GM19455 (cell line): ENCODE data around the gene RNF114.
"Not testable (repeated sequence)": the region's sequence is repeated elsewhere in the genome, so short reads cannot be mapped to it uniquely, and the experiment has no call there.

Source experiments
- ATAC-seq: cut with Tn5 transposase; IDR thresholded peaks from one replicate; pipeline ENCODE4 v1.9.1; 2021; ENCODE audit not compliant: unreplicated experiment

The RNF114 gene

DNA sequence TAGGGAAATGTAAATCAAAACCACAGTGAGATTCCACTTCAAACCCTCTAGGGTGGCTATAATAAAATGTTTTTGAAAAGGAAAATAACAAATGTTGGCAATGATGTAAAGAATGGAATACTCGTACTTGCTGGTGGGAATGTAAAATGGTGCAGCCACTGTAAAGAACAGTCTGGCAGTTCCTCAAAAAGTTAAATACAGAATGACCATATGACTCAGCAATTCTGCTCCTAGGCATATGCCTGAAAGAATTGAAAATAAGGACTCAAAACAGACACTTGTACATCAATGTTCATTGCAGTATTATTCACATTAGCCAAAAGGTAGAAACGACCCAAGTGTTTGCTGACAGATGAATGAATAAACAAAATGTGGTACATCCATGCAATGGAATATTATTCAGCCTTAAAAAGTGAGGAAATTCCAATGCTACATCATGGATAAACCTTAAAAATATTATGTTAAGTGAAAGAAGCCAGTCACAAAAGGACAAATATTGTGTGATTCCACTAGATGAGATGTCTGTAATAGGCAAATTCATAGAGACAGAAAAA lies 10.2 kb upstream of the RNF114 start:
- ATAC-seq = no peak

DNA sequence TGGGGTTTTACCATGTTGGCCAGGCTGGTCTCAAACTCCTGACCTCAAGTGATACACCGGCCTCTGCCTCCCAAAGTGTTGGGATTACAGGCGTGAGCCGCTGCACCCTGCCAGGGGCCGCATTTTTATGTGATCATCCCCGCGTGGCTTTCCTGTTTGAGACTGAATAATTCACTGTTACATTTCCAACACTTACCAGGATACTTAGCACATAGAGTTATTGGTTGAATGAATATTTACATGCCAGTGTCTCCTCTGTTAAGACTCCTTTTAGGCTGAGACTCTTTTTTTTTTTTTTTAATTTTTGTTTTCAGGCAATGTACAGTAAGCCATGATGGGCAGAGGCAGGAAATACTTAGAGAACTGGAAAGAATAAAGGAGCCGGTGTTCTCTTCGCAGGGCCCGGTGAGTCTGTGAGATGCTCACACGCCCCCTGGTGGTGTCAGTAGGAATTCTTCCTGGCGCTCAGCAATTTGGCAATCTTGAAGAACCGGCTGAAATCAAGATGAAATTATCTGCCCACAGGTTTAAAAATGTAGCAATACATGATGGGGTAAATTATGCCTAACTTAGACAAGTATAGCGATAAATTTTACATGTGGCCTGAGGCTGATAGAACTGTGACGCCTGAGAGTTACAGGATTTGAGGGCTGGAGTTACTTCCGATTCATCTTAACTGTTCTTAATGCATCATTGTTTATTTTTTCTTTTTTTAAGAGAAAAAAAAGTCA lies 7.6 kb upstream of the RNF114 start:
- no peak for ATAC-seq

DNA sequence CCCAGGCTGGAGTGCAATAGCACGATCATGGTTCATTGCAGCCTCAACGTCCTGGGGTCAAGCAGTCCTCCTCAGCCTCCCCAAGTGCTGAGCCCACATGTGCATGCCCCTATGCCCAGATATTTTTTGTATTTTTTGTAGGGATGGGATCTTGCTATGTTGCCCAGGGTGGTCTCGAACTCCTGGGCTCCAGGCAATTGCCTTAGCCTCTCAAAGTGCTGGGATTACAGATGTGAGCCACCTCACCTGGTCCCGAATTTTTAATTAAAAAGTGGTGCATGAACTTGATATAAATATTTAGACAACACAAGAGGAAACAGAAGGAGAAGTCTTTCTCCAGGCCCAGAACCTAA lies 7.1 kb upstream of the RNF114 start:
- no peak for ATAC-seq

DNA sequence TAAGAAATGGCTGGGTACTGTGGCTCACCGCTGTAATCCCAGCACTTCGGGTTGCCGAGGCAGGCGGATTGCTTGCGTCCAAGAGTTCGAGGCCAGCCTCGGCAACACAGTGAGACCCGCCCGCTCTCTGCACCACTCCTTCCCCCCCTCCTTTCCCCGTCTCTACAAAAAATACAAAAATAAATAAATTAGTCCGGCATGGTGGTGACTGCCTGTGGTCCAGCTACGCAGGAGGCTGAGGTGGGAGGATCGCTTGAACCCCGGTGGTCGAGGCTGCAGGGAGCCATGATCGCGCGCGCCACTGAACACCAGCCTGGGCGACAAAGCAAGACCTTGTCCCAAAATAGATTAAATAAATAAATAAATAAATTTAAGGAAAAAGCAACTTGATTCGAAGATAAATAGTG lies 448 bp upstream of the RNF114 start:
- ATAC-seq = no peak

DNA sequence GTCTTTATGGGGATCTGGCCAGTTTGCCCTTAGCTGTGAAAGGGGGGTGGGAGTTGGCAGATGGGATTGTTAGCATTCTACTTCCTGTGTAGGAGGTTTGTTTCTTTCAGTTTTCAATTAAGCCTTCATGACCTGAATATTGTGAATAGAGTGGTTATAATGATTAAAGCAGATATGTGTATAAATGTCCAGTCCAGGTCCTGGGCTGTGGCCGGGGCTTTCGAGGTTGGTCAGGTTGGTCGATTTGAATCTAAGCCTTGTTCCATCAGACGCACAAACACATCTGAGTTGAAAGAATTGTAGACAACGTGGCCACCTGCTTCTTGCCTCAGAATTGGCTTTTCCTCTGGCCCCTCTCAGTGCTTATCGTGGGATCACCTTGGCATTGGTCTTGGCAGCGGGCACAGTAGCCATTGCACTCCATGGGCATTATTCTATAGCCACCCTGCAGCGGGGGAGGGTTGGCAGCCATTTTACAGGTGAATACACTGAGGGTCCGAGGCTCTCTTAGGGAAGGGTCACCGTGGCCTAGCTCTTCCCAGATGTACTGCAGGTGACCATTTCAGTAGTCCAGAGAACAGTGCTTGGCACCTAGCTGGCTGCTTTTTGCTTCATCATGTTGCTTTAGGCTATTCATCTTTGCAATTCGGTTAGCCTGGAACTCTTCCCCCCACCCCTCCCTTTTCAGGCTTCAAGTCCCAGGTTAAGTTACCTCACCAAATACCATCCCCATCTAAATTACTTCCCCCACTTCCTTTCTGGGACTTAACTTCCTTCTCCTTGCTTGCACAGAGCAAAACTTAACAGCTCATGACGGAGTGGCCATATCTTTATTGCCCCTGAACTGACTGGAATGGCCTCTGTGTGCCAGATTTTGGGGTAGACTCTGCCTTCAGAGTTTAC lies 1.1 kb downstream of the RNF114 start:
- ATAC-seq = no peak

DNA sequence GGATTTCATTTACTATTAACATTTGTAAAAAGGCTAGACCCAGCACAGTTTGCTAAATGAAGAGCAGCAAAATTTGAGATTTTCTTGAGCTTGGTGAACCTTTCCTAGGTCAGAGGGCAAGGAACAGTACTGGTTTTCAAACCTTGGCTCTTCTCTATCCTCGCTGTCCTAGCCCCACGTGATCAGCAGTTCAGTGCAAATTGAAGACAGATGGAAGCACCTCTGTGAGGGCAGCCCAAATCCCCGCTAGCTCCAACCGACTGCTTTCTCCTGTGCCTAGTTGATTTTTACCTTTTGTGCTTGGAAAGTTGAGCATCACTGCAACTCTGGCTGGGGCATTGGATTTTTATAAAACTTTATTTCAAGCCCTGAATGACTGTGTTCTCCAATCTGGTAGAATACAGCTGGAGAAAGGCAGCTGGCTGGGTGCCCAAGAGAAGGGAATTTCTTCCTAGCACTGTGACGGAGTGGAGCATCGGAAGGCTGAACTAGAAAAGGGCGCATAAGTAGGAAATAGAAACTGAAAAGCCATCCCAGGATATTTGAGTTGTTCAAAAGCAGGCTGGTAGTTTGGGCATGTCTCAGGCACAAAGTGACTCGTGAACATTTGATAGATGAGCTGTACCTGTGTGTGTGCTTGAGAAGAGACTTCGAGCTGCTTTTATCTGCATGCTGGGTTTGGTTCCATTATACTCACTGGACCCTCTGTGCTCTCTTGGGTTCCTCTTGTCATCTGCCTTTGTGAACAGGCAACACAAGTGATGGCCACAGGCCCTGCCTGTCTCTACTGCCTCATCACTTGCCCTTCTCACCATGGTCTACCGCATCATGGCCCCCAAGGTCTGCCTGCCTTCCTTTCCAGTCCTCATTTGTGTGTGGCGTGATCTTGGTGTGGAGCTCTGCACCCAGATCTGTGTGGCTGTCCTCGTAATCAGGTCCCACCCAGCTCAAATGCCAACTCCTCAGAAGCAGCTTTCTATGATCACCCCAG lies 2.3 kb downstream of the RNF114 start:
- ATAC-seq = no peak

DNA sequence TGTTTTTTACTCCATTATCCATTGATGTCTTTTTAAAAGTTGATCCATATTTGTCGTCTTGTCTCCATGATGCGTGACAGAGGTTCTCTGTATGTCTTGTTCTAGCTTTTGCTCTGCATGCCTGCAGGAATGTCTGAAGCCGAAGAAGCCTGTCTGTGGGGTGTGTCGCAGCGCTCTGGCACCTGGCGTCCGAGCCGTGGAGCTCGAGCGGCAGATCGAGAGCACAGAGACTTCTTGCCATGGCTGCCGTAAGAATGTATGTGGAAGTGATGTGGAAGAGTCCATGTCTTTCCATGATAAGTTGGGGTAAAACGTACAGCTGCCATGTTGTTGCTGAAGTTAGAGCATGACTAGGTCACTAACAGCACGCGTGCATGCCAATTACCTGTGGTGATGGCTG lies 5.3 kb downstream of the RNF114 start:
- ATAC-seq = no peak

DNA sequence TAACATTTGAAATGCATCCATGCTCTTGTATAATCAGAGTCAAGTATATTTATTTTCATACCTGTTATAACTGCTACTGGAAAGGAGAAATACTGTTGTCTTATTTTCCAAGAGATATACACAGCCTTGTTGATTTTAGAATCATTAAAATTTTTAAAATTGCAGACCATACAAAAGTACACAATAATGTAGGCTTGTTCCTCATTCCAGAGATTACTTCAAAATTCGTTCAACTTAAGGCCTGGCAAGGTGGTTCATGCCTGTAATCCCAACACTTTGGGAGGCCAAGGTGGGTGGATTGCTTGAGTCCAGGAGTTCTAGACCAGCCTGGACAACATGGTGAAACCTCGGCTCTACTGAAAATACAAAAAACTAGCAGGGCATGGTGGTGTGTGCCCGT lies 6.1 kb downstream of the RNF114 start:
- no peak for ATAC-seq

DNA sequence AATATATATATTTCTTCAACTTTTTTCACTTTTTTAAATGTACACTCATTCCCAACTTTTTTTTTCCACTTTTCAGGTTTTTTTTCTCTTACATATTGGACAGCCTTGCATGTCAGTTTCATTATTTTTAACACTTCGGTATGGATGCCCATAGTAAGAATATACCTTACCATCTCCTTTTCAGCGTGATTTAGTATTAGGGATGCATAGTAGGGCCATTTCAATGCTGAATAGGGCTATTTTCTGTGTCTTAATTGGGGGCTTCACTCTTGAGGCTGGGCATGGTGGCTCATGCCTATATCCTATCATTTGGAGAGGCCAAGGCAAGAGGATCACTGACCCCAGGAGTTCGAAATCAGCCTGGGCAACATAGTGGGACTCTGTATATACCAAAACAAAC lies 6.7 kb downstream of the RNF114 start:
- ATAC-seq = no peak

DNA sequence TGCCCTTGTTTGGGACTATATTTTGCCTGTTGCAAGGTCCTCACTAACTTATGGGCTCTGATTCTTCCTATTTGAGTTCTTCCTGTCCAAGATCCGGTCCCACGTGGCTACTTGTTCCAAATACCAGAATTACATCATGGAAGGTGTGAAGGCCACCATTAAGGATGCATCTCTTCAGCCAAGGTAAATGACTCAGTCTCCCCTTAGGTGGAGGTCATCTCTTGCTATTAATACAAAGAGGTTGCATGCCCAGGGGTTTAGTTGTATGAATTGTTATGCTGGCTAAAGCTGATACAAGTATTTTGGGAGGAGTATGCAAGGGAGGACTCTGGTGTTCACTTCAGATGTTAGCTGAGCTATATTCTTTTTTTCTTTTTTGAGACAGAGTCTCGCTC lies 9.1 kb downstream of the RNF114 start:
- no peak for ATAC-seq

DNA sequence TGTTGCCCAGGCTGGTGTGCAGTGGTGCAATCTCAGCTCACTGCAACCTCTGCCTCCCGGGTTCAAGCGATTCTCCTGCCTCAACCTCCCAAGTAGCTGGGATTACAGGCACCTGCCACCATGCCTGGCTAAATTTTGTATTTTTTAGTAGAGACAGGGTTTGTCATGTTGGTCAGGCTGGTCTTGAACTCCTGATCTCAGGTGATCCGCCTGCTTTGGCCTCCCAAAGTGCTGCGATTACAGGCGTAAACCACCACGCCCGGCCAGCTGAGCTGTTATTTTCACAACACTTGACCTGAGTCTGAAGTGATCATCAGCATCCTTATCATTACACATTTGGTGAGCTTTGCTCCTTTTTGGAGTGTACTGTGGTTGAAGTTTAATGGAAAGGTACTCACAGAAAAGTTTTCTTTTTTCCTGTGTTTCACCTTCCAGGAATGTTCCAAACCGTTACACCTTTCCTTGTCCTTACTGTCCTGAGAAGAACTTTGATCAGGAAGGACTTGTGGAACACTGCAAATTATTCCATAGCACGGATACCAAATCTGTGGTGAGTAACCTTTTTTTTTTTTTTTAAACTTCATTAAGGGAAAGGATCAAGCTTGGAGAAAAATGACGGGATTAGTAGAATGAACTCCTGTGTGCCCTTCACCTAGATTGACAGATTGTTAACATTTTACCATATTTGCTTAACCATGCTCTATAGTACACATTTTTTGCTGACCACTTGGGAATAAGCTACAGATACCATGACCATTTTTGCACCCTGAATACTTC lies 9.7 kb downstream of the RNF114 start:
- ATAC-seq = no peak

DNA sequence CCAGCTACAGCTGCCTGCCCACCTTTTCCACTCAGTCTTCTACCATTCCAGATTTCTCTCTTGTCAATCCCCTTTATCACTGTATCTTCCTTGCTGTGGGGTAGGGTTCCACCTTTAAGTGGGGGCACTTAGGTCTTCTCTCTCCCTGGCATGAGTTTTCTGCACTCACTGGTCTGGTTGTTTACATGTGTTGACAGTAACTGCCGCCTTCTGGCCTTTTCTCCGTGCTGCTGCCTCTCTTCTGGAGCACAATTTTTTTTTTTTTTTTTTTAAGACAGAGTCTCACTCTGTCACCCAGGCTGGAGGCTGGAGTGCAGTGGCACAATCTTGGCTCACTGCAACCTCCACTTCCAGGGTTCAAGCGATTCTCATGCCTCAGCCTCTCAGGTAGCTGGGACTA lies 12.0 kb downstream of the RNF114 start:
- ATAC-seq = no peak

DNA sequence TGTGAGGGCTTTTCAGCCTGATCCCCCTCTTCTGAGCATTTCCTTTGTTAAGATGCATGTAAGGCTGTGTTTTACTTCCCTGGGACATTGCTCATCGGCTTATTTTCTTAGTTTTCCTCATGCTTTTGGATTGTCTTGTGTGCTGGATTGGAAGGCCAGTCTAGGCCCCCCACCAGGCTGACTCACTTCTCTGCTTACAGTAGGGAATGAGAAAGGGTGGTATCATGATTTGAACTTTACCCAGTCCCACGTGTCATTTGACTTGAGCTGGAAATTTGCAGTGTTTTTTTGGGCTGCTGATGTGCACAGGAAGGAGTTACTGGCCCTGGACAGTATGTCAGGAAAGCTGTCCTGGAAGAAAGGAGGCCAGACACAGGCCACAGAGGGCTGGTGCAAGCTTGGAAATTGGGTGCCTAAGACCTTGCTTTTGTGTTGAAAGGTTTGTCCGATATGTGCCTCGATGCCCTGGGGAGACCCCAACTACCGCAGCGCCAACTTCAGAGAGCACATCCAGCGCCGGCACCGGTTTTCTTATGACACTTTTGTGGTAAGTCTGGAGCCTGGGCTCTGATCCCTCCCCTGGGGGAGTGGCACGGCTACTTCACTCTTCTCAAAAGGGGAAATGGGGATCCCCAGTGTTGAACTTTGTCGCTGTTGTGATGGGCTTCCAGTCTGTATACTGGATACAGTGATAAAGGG lies 12.8 kb downstream of the RNF114 start:
- no peak for ATAC-seq

DNA sequence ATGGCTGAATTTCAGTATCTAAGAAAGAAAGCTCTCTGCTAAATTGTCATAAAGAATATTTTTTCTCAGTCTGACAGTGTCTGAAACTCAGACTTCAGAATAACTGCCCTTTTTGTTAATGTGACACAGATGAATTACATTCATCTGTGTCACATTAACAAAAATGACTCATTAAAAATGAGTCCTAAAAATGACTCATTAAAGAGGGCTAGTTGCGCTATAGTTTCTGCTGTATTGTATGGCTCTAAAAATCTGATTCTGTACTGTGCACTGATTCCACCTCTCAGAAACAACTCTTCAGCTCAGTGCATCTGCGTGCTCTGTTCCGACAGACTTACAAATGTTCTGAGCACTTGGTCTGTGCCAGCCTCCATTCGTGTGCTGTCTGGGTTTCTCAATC lies 15.0 kb downstream of the RNF114 start:
- no peak for ATAC-seq

DNA sequence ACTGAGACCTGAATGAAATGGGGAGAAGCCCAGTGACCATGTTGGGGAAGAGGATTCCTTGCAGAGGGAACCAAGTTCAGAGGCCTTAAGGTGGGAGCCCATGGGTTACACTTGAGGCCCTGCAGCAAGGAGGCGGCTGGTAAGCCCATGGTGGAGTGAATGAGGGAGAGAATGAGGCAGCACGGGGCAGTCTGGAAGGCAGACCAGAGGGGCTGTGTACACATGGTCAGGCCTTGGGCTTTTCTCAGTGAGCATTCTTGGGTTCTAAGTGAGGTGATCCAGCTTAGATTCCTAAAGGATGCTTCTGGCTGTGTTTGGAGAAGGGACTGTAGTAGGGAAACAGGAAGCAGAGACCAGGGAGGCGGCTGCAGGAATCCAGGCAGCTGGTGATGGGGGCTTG lies 19.0 kb downstream of the RNF114 start:
- no peak for ATAC-seq

DNA sequence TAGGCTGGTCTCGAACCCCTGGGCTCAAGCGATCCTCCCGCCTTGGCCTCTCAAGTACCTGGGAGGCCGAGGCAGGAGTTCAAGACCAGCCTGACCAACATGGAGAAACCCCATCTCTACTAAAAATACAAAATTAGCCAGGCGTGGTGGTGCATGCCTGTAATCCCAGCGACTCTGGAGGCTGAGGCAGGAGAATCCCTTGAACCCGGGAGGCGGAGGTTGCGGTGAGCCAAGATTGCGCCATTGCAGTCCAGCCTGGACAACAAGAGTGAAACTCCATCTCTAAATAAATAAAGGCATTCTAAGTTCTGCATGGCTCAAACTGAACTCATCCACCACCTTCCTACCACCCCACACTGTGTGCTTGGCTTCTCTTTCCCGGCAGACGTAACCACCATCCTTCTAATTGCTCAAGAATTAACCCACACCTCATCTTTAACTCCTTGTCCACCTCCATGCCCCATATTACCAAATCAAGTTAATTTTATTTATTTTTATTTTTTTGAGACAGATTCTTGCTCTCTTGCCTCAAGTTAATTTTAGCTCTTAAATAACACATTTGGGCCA lies 19.7 kb downstream of the RNF114 start:
- ATAC-seq = not testable (repeated sequence)

DNA sequence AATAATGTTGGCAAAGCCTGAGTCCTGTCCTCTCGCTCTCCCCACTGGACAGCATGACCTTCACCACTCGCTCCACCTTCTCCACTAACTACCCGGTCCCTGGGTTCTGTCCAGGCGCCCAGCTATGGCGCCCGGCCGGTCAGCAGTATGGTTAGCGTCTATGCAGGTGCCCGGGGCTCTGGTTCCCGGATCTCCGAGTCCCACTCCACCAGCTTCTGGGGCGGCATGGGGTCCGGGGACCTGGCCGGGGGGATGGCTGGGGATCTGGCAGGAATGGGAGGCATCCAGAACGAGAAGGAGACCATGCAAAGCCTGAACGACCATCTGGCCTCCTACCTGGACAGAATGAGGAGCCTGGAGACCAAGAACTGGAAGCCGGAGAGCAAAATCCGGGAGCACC lies 20.5 kb downstream of the RNF114 start:
- ATAC-seq = no peak

DNA sequence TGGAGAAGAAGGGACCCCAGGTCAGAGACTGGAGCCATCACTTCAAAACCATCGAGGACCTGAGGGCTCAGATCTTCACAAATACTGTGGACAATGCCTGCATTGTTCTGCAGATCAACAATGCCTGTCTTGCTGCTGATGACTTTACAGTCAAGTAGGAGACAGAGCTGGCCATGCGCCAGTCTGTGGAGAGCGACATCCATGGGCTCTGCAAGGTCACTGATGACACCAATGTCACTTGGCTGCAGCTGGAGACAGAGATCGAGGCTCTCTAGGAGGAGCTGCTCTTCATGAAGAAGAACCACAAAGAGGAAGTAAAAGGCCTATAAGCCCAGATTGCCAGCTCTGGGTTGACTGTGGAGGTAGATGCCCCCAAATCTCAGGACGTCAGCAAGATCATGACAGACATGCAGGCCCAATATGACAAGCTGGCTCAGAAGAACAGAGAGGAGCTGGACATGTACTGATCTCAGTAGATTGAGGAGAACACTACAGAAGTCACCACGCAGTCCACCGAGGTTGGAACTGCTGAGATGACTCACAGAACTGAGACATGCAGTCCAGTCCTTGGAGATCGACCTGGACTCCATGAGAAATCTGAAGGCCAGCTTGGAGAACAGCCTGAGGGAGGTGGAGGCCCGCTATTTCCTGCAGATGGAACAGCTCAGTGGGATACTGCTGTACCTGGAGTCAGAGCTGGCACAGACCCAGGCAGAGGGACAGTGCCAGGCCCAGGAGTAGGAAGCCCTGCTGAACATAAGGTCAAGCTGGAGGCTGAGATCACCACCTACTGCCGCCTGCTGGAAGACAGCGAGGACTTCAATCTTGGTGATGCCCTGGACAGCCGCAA lies 21.1 kb downstream of the RNF114 start:
- not testable (repeated sequence) for ATAC-seq
